ENCODE measurements around the gene KSR1.
A peak's percentile ranks its signal among the peaks of the same experiment; 100 is the strongest.
"Not testable (repeated sequence)": the region's sequence is repeated elsewhere in the genome, so short reads cannot be mapped to it uniquely, and the experiment has no call there.

KSR1 gene

DNA sequence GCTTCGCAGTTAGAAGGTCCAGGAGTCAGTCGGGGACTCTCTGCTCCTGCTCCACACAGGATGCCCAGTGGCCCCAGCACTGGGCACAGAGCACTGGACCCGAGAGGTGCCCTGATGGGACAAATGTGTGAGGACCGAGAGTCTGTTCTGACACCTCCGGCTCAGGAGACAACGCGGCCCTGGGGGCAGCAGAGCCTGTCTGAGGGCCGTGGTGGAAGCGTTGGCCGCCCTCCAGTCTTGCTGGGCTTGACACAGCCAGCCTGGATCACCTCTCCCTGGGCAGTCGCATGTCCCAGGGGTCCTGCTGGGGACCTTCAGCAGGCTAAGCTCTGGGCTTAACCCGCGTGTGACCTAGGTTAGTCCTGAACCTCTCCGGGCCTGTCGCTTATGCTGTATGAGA, 197.9 kb downstream of the KSR1 start:
- H2BK12ac ChIP-seq (ENCODE audit: low read length), result peak overlapping the region; percentile 60
- no CpG with 5 or more reads among the region's 15 CpGs for WGBS, 2 donors (ENCODE audit: extremely low coverage in 2 of 2, insufficient read length in 2 of 2, insufficient replicate concordance in 1 of 2)
- no peak overlapping the region for H3K4ac ChIP-seq (ENCODE audit: low read length)
- no peak overlapping the region for H3K4me3 ChIP-seq (ENCODE audit: low read length in 2 of 2)
- no peak overlapping the region for H4K91ac ChIP-seq (ENCODE audit: low read depth, low read length, poor library complexity)
- no peak overlapping the region for H3K4me2 ChIP-seq (ENCODE audit: insufficient read depth, low read length, poor library complexity, severe bottlenecking)
- H3K79me1 ChIP-seq (ENCODE audit: low read depth, low read length), result no peaks in the 10 kb centered on the region
- H2AFZ ChIP-seq (ENCODE audit: low read length), result peak overlapping the region; percentile 86
- no peak overlapping the region for H3K27ac ChIP-seq (replicated peaks; ENCODE audit: low read length)
- H2AK5ac ChIP-seq (ENCODE audit: low read depth, low read length), result no peak overlapping the region
- H3K9ac ChIP-seq (ENCODE audit: low read depth, low read length, poor library complexity), result peak overlapping the region; percentile 74
- H3K14ac ChIP-seq (ENCODE audit: low read length), result peak overlapping the region; percentile 67
- H3K23ac ChIP-seq (ENCODE audit: low read depth, low read length, poor library complexity), result no peak overlapping the region
- no peak overlapping the region for H2BK120ac ChIP-seq (ENCODE audit: low read depth, low read length)
- no peak overlapping the region for H2BK5ac ChIP-seq (ENCODE audit: low read length)
- no peak overlapping the region for H3K18ac ChIP-seq (ENCODE audit: low read length)
- no peak overlapping the region for H2BK15ac ChIP-seq (ENCODE audit: low read length)
- H3K9me3 ChIP-seq (replicated peaks in 1 of 2; ENCODE audit: control insufficient read depth in 2 of 2, insufficient read depth in 1 of 2, low read depth in 1 of 2, low read length in 2 of 2), result no peaks in the 10 kb centered on the region
- H4K8ac ChIP-seq (ENCODE audit: low read depth, low read length), result no peak overlapping the region
- H3K4me1 ChIP-seq (ENCODE audit: control insufficient read depth in 2 of 2, insufficient read depth in 1 of 2, low read depth in 1 of 2, low read length in 2 of 2), result peaks cover 0 to 2% of the 10 kb centered on the region in 2 donors
- no peaks in the 10 kb centered on the region for H3K36me3 ChIP-seq (replicated peaks in 1 of 2; ENCODE audit: control insufficient read depth in 2 of 2, insufficient read depth in 2 of 2, low read length in 2 of 2)
- H3K27me3 ChIP-seq (ENCODE audit: control insufficient read depth in 3 of 3, insufficient read depth in 3 of 3, low read depth in 1 of 3, low read length in 3 of 3), result peaks cover 0 to 3% (median 0%) of the 10 kb centered on the region in 3 experiments
- DNase-seq (ENCODE audit: low spot score), result no peak

- H4K91ac ChIP-seq (ENCODE audit: low read depth, low read length, poor library complexity), result no peak overlapping the region
- no peak overlapping the region for H3K4me2 ChIP-seq (ENCODE audit: insufficient read depth, low read length, poor library complexity, severe bottlenecking)
- no peak overlapping the region for H2AK5ac ChIP-seq (ENCODE audit: low read depth, low read length)
- peak; percentile 79 for DNase-seq (ENCODE audit: low spot score)
- no CpG with 5 or more reads among the region's 34 CpGs for WGBS, 2 donors (ENCODE audit: extremely low coverage in 2 of 2, insufficient read length in 2 of 2, insufficient replicate concordance in 1 of 2)
- H3K4me1 ChIP-seq (ENCODE audit: control insufficient read depth in 2 of 2, insufficient read depth in 1 of 2, low read depth in 1 of 2, low read length in 2 of 2), result peaks cover 0 to 2% of the 10 kb centered on the region in 2 donors
- peaks cover 0 to 3% (median 0%) of the 10 kb centered on the region in 3 experiments for H3K27me3 ChIP-seq (ENCODE audit: control insufficient read depth in 3 of 3, insufficient read depth in 3 of 3, low read depth in 1 of 3, low read length in 3 of 3)
- no peak overlapping the region for H2BK12ac ChIP-seq (ENCODE audit: low read length)
- H2BK15ac ChIP-seq (ENCODE audit: low read length), result no peak overlapping the region
- no peak overlapping the region for H3K27ac ChIP-seq (replicated peaks; ENCODE audit: low read length)
- H3K79me1 ChIP-seq (ENCODE audit: low read depth, low read length), result no peaks in the 10 kb centered on the region
- H2AFZ ChIP-seq (ENCODE audit: low read length), result peak overlapping the region; percentile 86
- H2BK5ac ChIP-seq (ENCODE audit: low read length), result no peak overlapping the region
- no peak overlapping the region for H4K8ac ChIP-seq (ENCODE audit: low read depth, low read length)
- no peak overlapping the region for H3K4me3 ChIP-seq (ENCODE audit: low read length in 2 of 2)
- H2BK120ac ChIP-seq (ENCODE audit: low read depth, low read length), result no peak overlapping the region
- peak overlapping the region; percentile 40 for H3K14ac ChIP-seq (ENCODE audit: low read length)
- H3K23ac ChIP-seq (ENCODE audit: low read depth, low read length, poor library complexity), result no peak overlapping the region
- H3K9me3 ChIP-seq (replicated peaks in 1 of 2; ENCODE audit: control insufficient read depth in 2 of 2, insufficient read depth in 1 of 2, low read depth in 1 of 2, low read length in 2 of 2), result no peaks in the 10 kb centered on the region
- no peak overlapping the region for H3K9ac ChIP-seq (ENCODE audit: low read depth, low read length, poor library complexity)
- peak overlapping the region; percentile 48 for H3K18ac ChIP-seq (ENCODE audit: low read length)
- H3K36me3 ChIP-seq (replicated peaks in 1 of 2; ENCODE audit: control insufficient read depth in 2 of 2, insufficient read depth in 2 of 2, low read length in 2 of 2), result no peaks in the 10 kb centered on the region
- H3K4ac ChIP-seq (ENCODE audit: low read length), result no peak overlapping the region
Observed at GRCh38 chr17:27654654-27655524, 198.6 kb downstream of the KSR1 start.

DNA sequence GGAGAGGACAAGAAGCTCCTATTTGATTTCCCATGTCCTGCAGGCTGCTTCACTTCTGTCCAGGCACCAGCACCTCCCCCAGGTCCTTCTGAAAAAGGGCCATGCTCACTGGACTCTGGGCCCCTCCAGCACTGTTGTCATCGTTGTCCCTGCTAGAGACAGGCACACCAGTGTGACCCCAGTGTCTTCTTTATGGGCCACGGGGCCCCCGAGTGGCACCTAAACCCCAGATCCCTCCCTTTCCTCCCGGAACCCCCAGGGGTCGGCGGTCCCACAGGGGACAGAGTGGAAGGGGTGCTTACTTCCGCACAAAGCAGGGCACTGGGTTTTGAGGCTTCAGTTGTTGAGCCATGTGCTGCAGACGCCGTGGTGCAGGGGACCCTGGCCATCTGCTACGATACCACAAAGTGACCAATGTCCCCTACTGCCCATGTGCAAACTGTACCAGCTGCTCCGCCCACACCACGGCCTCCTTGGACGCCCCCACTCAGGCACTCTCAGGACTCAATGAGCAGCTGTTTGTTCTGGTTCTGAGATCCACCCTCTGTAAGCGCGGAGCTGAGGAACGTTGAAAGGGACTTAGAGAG, 199.4 kb downstream of the KSR1 start:
- not testable (repeated sequence) for H3K4ac ChIP-seq (ENCODE audit: low read length); H2AFZ ChIP-seq (ENCODE audit: low read length); H3K18ac ChIP-seq (ENCODE audit: low read length); H3K4me3 ChIP-seq (ENCODE audit: low read length in 2 of 2); H2BK5ac ChIP-seq (ENCODE audit: low read length); H3K27me3 ChIP-seq (ENCODE audit: control insufficient read depth in 3 of 3, insufficient read depth in 3 of 3, low read depth in 1 of 3, low read length in 3 of 3); DNase-seq (ENCODE audit: low spot score); H3K9me3 ChIP-seq (replicated peaks in 1 of 2; ENCODE audit: control insufficient read depth in 2 of 2, insufficient read depth in 1 of 2, low read depth in 1 of 2, low read length in 2 of 2); H3K79me1 ChIP-seq (ENCODE audit: low read depth, low read length); H3K4me2 ChIP-seq (ENCODE audit: insufficient read depth, low read length, poor library complexity, severe bottlenecking); H4K8ac ChIP-seq (ENCODE audit: low read depth, low read length); H3K9ac ChIP-seq (ENCODE audit: low read depth, low read length, poor library complexity); H2BK15ac ChIP-seq (ENCODE audit: low read length); H2BK12ac ChIP-seq (ENCODE audit: low read length); H3K14ac ChIP-seq (ENCODE audit: low read length); H3K36me3 ChIP-seq (replicated peaks in 1 of 2; ENCODE audit: control insufficient read depth in 2 of 2, insufficient read depth in 2 of 2, low read length in 2 of 2); H2AK5ac ChIP-seq (ENCODE audit: low read depth, low read length); H3K23ac ChIP-seq (ENCODE audit: low read depth, low read length, poor library complexity); H3K27ac ChIP-seq (replicated peaks; ENCODE audit: low read length); H2BK120ac ChIP-seq (ENCODE audit: low read depth, low read length); H3K4me1 ChIP-seq (ENCODE audit: control insufficient read depth in 2 of 2, insufficient read depth in 1 of 2, low read depth in 1 of 2, low read length in 2 of 2); H4K91ac ChIP-seq (ENCODE audit: low read depth, low read length, poor library complexity)
- WGBS, 2 donors (ENCODE audit: extremely low coverage in 2 of 2, insufficient read length in 2 of 2, insufficient replicate concordance in 1 of 2), result no CpG with 5 or more reads among the region's 16 CpGs

GRCh38 chr17:27656620-27657019, 200.4 kb downstream of the KSR1 start:
- H2BK12ac ChIP-seq (ENCODE audit: low read length); H2BK5ac ChIP-seq (ENCODE audit: low read length); H2AFZ ChIP-seq (ENCODE audit: low read length); H3K27ac ChIP-seq (replicated peaks; ENCODE audit: low read length); H4K8ac ChIP-seq (ENCODE audit: low read depth, low read length); H3K4ac ChIP-seq (ENCODE audit: low read length); H3K4me1 ChIP-seq (ENCODE audit: control insufficient read depth in 2 of 2, insufficient read depth in 1 of 2, low read depth in 1 of 2, low read length in 2 of 2); H3K14ac ChIP-seq (ENCODE audit: low read length); DNase-seq (ENCODE audit: low spot score); H3K36me3 ChIP-seq (replicated peaks in 1 of 2; ENCODE audit: control insufficient read depth in 2 of 2, insufficient read depth in 2 of 2, low read length in 2 of 2); H3K4me3 ChIP-seq (ENCODE audit: low read length in 2 of 2); H2AK5ac ChIP-seq (ENCODE audit: low read depth, low read length); H2BK15ac ChIP-seq (ENCODE audit: low read length); H3K4me2 ChIP-seq (ENCODE audit: insufficient read depth, low read length, poor library complexity, severe bottlenecking); H2BK120ac ChIP-seq (ENCODE audit: low read depth, low read length); H3K9me3 ChIP-seq (replicated peaks in 1 of 2; ENCODE audit: control insufficient read depth in 2 of 2, insufficient read depth in 1 of 2, low read depth in 1 of 2, low read length in 2 of 2); H3K79me1 ChIP-seq (ENCODE audit: low read depth, low read length); H3K23ac ChIP-seq (ENCODE audit: low read depth, low read length, poor library complexity); H3K9ac ChIP-seq (ENCODE audit: low read depth, low read length, poor library complexity); H3K27me3 ChIP-seq (ENCODE audit: control insufficient read depth in 3 of 3, insufficient read depth in 3 of 3, low read depth in 1 of 3, low read length in 3 of 3); H4K91ac ChIP-seq (ENCODE audit: low read depth, low read length, poor library complexity); H3K18ac ChIP-seq (ENCODE audit: low read length): not testable (repeated sequence)
- no CpG with 5 or more reads among the region's 8 CpGs for WGBS, 2 donors (ENCODE audit: extremely low coverage in 2 of 2, insufficient read length in 2 of 2, insufficient replicate concordance in 1 of 2)
